BLaER1 treated with 17β-estradiol and CSF1 and Interleukin-3, amounts not matched to agents 10 nM and 100 nM (cell line): ENCODE measurements around the gene WDR70.

Source experiments
- H3K27ac ChIP-seq, 11 experiments: shearing (Covaris generic); formaldehyde crosslinking; 2 replicates each; pipeline ENCODE4 v1.8.1; 2022
- H3K27me3 ChIP-seq, 11 experiments: shearing (Covaris generic); formaldehyde crosslinking; 2 replicates each; pipeline ENCODE4 v1.8.1; 2022
- H3K36me3 ChIP-seq, 11 experiments: shearing (Covaris generic); formaldehyde crosslinking; 2 replicates each; pipeline ENCODE4 v1.8.1; 2022
- H3K4me1 ChIP-seq, 10 experiments: shearing (Covaris generic); formaldehyde crosslinking; 2 replicates each; pipeline ENCODE4 v1.8.1; 2022
- H3K4me2 ChIP-seq, 11 experiments: shearing (Covaris generic); formaldehyde crosslinking; 2 replicates each; pipeline ENCODE4 v1.8.1; 2022
- H3K4me3 ChIP-seq, 10 experiments: shearing (Covaris generic); formaldehyde crosslinking; 2 replicates each; pipeline ENCODE4 v1.8.1; 2022
- H3K9ac ChIP-seq, 11 experiments: shearing (Covaris generic); formaldehyde crosslinking; 2 replicates each; pipeline ENCODE4 v1.8.1; 2022
- H3K9me3 ChIP-seq, 11 experiments: shearing (Covaris generic); formaldehyde crosslinking; replicated peaks in 1 of 11; 2 replicates each; pipeline ENCODE4 v1.8.1; 2022
- H4K20me1 ChIP-seq, 11 experiments: shearing (Covaris generic); formaldehyde crosslinking; 2 replicates each; pipeline ENCODE4 v1.8.1; 2022
- Cebpa-rat ChIP-seq, 11 experiments: shearing (Covaris generic); IDR thresholded peaks; 2 replicates each; pipeline ENCODE4 v1.8.1; 2022

Gene WDR70

GRCh38 chr5:37703841-37704241 lies 324.7 kb downstream of the WDR70 start:
- Histone ChIP-seq H3K9ac (no peak overlapping the region), H3K36me3 (peaks cover 0 to 69% (median 31%) of the 10 kb centered on the region in 11 experiments; a peak in 16 of 22 replicates), H4K20me1 (no peaks in the 10 kb centered on the region), H3K4me1 (no peaks in the 10 kb centered on the region), H3K27ac (no peak overlapping the region), H3K27me3 (no peaks in the 10 kb centered on the region), H3K9me3 (peaks cover 0 to 15% (median 7%) of the 10 kb centered on the region in 11 experiments; a peak in 8 of 22 replicates), H3K4me3 (no peak overlapping the region), H3K4me2 (no peak overlapping the region)
- TF ChIP-seq Cebpa-rat (IDR thresholded peaks at IDR 0.05): no peak

GRCh38 chr5:37704406-37704805 lies 325.3 kb downstream of the WDR70 start:
- no peak overlapping the region for H3K9ac ChIP-seq
- peaks cover 0 to 68% (median 28%) of the 10 kb centered on the region in 11 experiments; a peak in 16 of 22 replicates for H3K36me3 ChIP-seq
- peaks cover 0 to 15% (median 7%) of the 10 kb centered on the region in 11 experiments; a peak in 8 of 22 replicates for H3K9me3 ChIP-seq
- no peaks in the 10 kb centered on the region for H3K4me1 ChIP-seq
- no peak overlapping the region for H3K4me2 ChIP-seq
- H3K4me3 ChIP-seq: no peak overlapping the region
- H3K27ac ChIP-seq: no peak overlapping the region
- TF ChIP-seq Cebpa-rat (IDR thresholded peaks at IDR 0.05): no peak
- no peaks in the 10 kb centered on the region for H3K27me3 ChIP-seq
- no peaks in the 10 kb centered on the region for H4K20me1 ChIP-seq

- H3K4me2 ChIP-seq: no peak overlapping the region
- H3K36me3 ChIP-seq: peaks cover 0 to 39% (median 11%) of the 10 kb centered on the region in 11 experiments; a peak in 10 of 22 replicates
- no peaks in the 10 kb centered on the region for H4K20me1 ChIP-seq
- H3K4me3 ChIP-seq: no peak overlapping the region
- no peak overlapping the region for H3K27ac ChIP-seq
- no peak for TF ChIP-seq Cebpa-rat (IDR thresholded peaks at IDR 0.05)
- peaks cover 0 to 15% (median 6%) of the 10 kb centered on the region in 10 experiments; a peak in 7 of 20 replicates for H3K4me1 ChIP-seq
- H3K9me3 ChIP-seq: peaks cover 0 to 15% (median 7%) of the 10 kb centered on the region in 11 experiments; a peak in 8 of 22 replicates
- H3K9ac ChIP-seq: no peak overlapping the region
- no peaks in the 10 kb centered on the region for H3K27me3 ChIP-seq
Observed at GRCh38 chr5:37709020-37709419, 329.9 kb downstream of the WDR70 start.

- Histone ChIP-seq H3K4me3 (no peak overlapping the region), H3K27ac (0 out of 22 replicates have a peak overlapping the region, but pooled peaks of 1 of the 11 experiments have one; percentile 2), H3K27me3 (no peaks in the 10 kb centered on the region), H3K36me3 (peaks cover 0 to 24% (median 4%) of the 10 kb centered on the region in 11 experiments; a peak in 9 of 22 replicates), H3K9ac (no peak overlapping the region), H3K4me2 (peak overlapping the region in 3 of 11 experiments; percentile 3 to 31 (median 10); a peak in 2 of 22 replicates), H4K20me1 (no peaks in the 10 kb centered on the region), H3K9me3 (peaks cover 0 to 7% (median 5%) of the 10 kb centered on the region in 11 experiments; a peak in 8 of 22 replicates), H3K4me1 (peaks cover 0 to 15% (median 6%) of the 10 kb centered on the region in 10 experiments; a peak in 7 of 20 replicates)
- no peak for TF ChIP-seq Cebpa-rat (IDR thresholded peaks at IDR 0.05)
Observed at GRCh38 chr5:37710965-37711364, 331.8 kb downstream of the WDR70 start.

- Histone ChIP-seq H3K4me1 (peaks cover 0 to 33% (median 19%) of the 10 kb centered on the region in 10 experiments; a peak in 11 of 20 replicates), H3K27me3 (no peaks in the 10 kb centered on the region; a peak in 1 of 22 replicates), H3K9me3 (no peaks in the 10 kb centered on the region), H3K9ac (no peak overlapping the region), H4K20me1 (no peaks in the 10 kb centered on the region), H3K4me2 (peak overlapping the region in 1 of 11 experiments; percentile 19; a peak in 2 of 22 replicates), H3K36me3 (peaks cover 0 to 19% (median 0%) of the 10 kb centered on the region in 11 experiments; a peak in 5 of 22 replicates), H3K4me3 (no peak overlapping the region), H3K27ac (no peak overlapping the region)
- TF ChIP-seq Cebpa-rat (IDR thresholded peaks at IDR 0.05): no peak
Observed at GRCh38 chr5:37712750-37713149, 333.6 kb downstream of the WDR70 start.

GRCh38 chr5:37714756-37715155 lies 335.6 kb downstream of the WDR70 start:
- peaks cover 0 to 53% (median 35%) of the 10 kb centered on the region in 10 experiments; a peak in 15 of 20 replicates for H3K4me1 ChIP-seq
- no peak for TF ChIP-seq Cebpa-rat (IDR thresholded peaks at IDR 0.05)
- H3K27me3 ChIP-seq: no peaks in the 10 kb centered on the region; a peak in 1 of 22 replicates
- H3K9ac ChIP-seq: no peak overlapping the region
- no peaks in the 10 kb centered on the region for H3K9me3 ChIP-seq
- no peak overlapping the region for H3K27ac ChIP-seq
- H3K4me2 ChIP-seq: no peak overlapping the region
- H4K20me1 ChIP-seq: no peaks in the 10 kb centered on the region
- H3K36me3 ChIP-seq: peaks cover 0 to 15% (median 1%) of the 10 kb centered on the region in 11 experiments; a peak in 6 of 22 replicates
- H3K4me3 ChIP-seq: no peak overlapping the region

- TF ChIP-seq Cebpa-rat (IDR thresholded peaks at IDR 0.05): no peak
- Histone ChIP-seq H3K36me3 (peaks cover 0 to 15% (median 0%) of the 10 kb centered on the region in 11 experiments; a peak in 4 of 22 replicates), H3K9ac (no peak overlapping the region), H3K27me3 (no peaks in the 10 kb centered on the region; a peak in 1 of 22 replicates), H3K4me3 (no peak overlapping the region), H3K27ac (no peak overlapping the region), H4K20me1 (no peaks in the 10 kb centered on the region), H3K9me3 (no peaks in the 10 kb centered on the region), H3K4me1 (peaks cover 0 to 59% (median 41%) of the 10 kb centered on the region in 10 experiments; a peak in 18 of 20 replicates), H3K4me2 (no peak overlapping the region)
Observed at GRCh38 chr5:37715361-37715760, 336.2 kb downstream of the WDR70 start.

- Histone ChIP-seq H3K27me3 (no peaks in the 10 kb centered on the region; a peak in 1 of 22 replicates), H3K4me1 (peaks cover 4 to 62% (median 45%) of the 10 kb centered on the region in 10 experiments), H3K36me3 (peaks cover 0 to 15% (median 3%) of the 10 kb centered on the region in 11 experiments; a peak in 4 of 22 replicates), H3K27ac (no peak overlapping the region), H3K9me3 (no peaks in the 10 kb centered on the region), H3K4me3 (no peak overlapping the region), H4K20me1 (no peaks in the 10 kb centered on the region), H3K9ac (no peak overlapping the region), H3K4me2 (0 out of 22 replicates have a peak overlapping the region, but pooled peaks of 2 of the 11 experiments have one; percentile 19 to 20)
- no peak for TF ChIP-seq Cebpa-rat (IDR thresholded peaks at IDR 0.05)
Observed at GRCh38 chr5:37715992-37716391, 336.9 kb downstream of the WDR70 start.

- Histone ChIP-seq H3K9ac (no peak overlapping the region), H3K4me3 (no peak overlapping the region), H3K4me1 (peaks cover 8 to 62% (median 49%) of the 10 kb centered on the region in 10 experiments), H3K27ac (no peak overlapping the region), H4K20me1 (no peaks in the 10 kb centered on the region), H3K9me3 (no peaks in the 10 kb centered on the region), H3K36me3 (peaks cover 0 to 15% (median 3%) of the 10 kb centered on the region in 11 experiments; a peak in 4 of 22 replicates), H3K27me3 (no peaks in the 10 kb centered on the region; a peak in 1 of 22 replicates), H3K4me2 (peak overlapping the region in 5 of 11 experiments; percentile 1 to 89 (median 20); a peak in 3 of 22 replicates)
- TF ChIP-seq Cebpa-rat (IDR thresholded peaks at IDR 0.05): no peak
Observed at GRCh38 chr5:37716405-37716804, 337.3 kb downstream of the WDR70 start.
